Subcutaneous adipose tissue (tissue), 4 donors: ENCODE data around the gene C10orf95. TPM values are rescaled to one million over a fixed set of nuclear protein-coding genes. Genes with fewer than 3 reads are reported as not detected.

ENCODE experiments used
- CTCF ChIP-seq: fragments of 450-650 bp; IDR thresholded peaks from one replicate; pipeline ENCODE4 v1.5.1; 2016; ENCODE audit warnings: low read depth, mild to moderate bottlenecking, control low read depth, antibody characterized with exemption, moderate library complexity
- total RNA-seq, 4 donors: library from RNA; depleted of rRNA; stranded (reverse); fragments of >200 nt; gene quantifications; one replicate each; pipeline ENCODE4 v1.1.0, GENCODE V29; 2016

C10orf95 gene
- total RNA-seq, 4 donors from 2014 or later = not detected

DNA sequence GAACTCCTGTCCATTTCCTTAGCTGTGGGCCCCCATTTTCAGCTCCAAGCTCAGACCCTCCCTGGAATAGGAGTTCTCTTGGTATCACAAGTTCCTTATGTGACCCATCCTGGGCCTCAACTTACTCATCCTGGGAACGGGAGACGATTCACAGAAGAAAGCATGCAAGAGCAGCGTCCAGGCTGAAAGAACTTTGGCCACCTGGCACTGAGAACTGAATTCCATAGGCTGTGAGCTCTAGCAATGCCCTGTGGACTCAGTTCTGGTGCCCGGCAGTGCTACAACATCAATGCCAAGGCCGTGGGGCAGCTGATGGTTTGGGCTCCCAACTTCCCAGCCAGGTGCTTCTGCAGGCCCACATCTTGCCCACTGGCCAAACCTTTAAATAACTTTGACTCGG is 15.0 kb downstream of the C10orf95 start:
- no peak for TF ChIP-seq CTCF

DNA sequence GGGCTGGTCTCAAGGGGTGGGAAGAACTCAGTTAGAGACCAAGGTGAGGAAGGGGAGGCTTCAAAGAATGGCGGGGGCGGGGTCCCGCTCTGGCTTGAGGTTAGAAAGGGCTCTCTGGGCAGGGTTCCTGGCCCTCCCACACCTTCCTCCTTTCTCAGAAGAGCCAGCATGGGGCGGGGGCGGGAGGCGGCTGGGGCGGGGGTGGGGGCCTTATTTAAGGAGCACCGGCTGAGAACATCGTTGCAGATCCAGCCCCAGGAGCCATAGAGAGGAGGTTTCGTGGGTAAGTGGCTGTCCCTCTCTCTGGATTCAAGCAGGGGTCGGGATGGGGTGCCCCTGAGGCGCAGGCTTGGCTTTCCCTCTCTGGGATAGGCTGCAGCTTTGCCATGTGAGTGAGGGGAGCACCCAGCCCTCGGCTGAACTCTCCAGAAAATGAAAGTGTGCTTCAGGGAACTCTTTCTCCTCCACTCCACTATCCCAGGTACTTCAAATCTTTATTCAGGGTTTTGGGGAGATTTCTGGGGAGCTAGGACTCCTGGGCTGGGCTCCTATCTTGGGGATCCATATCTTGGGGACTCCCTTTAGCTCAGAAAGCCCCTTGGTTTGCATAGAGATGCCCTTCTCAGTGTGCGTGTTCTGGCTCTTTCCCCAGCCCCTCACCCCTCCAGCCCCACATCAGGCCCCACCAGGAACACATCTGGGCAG is 15.7 kb downstream of the C10orf95 start:
- no peak for TF ChIP-seq CTCF

DNA sequence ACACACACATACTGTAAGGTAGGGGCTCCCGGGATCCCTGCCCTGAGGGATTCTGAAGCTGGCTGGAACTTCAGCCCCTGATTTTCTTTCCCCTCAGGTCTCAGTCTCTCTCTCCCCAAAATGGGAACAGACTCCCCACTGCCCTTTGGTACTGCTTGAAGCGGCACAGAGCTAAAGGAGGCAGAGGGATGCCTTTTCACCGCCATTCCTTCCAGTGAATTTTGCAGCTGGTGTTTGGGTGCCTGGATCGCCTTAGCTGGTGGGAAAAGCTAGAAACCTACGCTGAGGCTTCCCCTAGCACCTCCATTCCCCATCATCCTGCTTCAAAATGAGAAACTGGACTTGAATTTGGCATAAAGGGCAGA is 16.2 kb downstream of the C10orf95 start:
- no peak for TF ChIP-seq CTCF

GRCh38 chr10:102434394-102435132 is 16.8 kb downstream of the C10orf95 start:
- no peak for TF ChIP-seq CTCF

DNA sequence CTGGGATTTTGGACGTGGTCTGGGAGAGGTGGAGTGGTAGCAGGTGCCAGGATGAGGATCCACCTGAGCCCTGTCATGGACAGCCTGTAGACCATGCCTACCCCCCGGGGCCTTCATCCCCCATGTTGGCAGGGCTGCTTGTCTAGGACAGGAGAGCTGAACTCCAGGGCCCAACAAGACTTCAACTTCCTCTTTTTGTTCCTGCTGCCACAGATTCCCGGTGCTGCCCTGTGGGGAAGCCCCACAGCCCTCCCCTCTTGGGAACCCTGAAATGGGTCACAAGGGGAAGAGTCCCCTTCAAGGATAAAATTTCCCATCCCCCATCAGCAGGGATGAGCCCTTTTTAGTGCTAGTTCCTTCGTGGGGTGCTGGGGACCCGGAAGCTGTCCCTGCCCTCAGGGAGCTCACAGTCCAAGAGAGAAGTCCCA is 17.7 kb downstream of the C10orf95 start:
- TF ChIP-seq CTCF = no peak

GRCh38 chr10:102432162-102432950 is 19.0 kb downstream of the C10orf95 start, which contains the start of gene CUEDC2:
CUEDC2 (minus strand) TSS chr10:102432574; CDS start chr10:102425188, 7,386 bp downstream.
- no peak for TF ChIP-seq CTCF
